H54 (cell line): ENCODE measurements around the gene CES5A.
"Not testable (repeated sequence)": the region's sequence is repeated elsewhere in the genome, so short reads cannot be mapped to it uniquely, and the experiment has no call there.

ENCODE experiments used
- DNase-seq: peaks from one replicate; pipeline ENCODE4 v3.0.0; 2011; ENCODE audit warnings: low spot score, mixed read lengths; ENCODE audit not compliant: insufficient read length
- FAIRE-seq: peaks from 3 replicates; lab custom pipeline; 2011; peaks lifted over from hg19 to GRCh38; lab: Jason Lieb, UNC
- POLR2A ChIP-seq: IDR thresholded peaks from 2 replicates; pipeline ENCODE4 v1.6.1; 2011; ENCODE audit warnings: low read depth, mild to moderate bottlenecking, low read length

Gene CES5A

GRCh38 chr16:55830658-55831294 lies 44.4 kb downstream of the CES5A start:
- no peak for FAIRE-seq
- no peak for TF ChIP-seq POLR2A

DNA sequence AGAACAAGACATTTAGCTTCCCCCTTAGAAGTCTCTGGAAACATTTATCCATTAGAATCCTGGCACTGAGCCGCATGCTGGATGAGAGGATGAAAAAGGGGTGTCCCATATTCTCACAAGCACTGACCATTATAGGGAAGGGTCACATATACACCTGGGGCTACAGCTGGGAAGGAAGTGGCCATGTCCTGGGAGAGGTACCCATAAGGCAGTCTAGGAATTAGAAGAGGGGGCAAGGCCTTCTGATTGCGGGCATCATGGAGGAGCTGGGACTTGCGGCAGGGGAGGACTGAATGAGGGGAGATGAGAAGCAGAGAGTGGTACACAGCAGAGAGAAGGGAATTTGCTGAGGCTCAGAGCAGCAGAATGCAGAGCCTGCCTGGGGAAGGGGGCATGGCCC lies 45.9 kb downstream of the CES5A start:
- FAIRE-seq, DNase-seq: not testable (repeated sequence)

More at GRCh38 chr16:55830658-55831294, 44.4 kb downstream of the CES5A start:
- DNase-seq: no peak

GRCh38 chr16:55828680-55829079 lies 46.5 kb downstream of the CES5A start:
- DNase-seq: no peak
- TF ChIP-seq POLR2A: no peak
- FAIRE-seq: no peak

DNA sequence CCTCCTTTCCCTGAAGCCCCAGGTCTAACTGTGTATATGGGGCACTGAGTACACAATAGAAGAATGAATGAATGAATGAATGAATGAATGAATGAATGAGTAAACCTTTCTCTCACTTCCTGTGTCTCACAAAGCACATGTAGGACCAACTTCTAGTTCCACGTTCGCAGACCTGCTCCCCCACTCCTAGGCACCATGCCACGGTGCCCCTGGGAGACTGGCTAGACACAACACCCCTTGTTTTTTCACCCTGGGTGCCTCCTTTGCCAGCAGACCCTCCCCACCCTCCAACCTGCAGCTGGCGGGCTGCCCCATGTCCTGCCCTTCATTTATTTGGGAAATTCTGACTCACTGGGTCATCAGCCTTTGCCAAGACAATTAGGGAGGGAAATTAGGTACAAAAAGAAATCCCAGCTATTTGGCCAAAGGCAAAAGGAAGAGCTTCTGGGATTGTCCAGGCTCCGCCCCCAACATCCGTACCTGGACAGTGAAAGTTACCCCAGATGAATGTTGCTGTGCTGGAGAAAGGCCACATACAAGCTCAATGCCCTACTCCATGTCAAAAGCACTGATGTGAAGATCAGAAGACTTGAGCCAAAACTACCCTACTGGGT lies 50.0 kb downstream of the CES5A start:
- TF ChIP-seq POLR2A: no peak
- DNase-seq (no peak), FAIRE-seq (no peak)

DNA sequence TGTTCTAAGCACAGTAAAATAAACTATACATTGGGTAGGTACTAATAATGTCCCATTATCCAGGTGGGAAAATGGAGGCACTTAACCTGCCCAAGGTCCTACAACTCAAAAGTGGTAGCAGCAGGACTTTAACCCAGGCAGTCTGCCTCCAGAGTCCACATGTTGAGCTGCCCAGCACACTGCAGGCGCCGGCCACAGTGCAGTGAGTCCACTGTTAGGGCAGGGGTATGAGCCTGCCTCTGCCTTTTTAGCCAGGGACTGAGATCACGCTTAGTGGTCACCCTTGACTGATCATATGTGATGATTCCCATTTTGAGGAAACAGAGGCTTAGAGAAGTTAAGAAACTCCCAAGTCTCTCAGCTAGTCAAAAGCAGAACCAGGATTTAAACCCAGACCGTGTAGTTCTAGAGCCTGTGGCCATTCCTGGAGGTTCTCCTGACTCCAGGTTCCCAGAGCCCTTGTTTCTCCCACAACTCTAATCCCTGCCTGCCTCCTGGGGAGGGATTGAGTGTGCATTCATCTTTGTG lies 50.6 kb downstream of the CES5A start:
- no peak for TF ChIP-seq POLR2A
- FAIRE-seq (no peak), DNase-seq (no peak)

GRCh38 chr16:55822280-55822810 lies 52.8 kb downstream of the CES5A start:
- no peak for DNase-seq
- FAIRE-seq: no peak
- TF ChIP-seq POLR2A: no peak

- FAIRE-seq (no peak), DNase-seq (no peak)
- TF ChIP-seq POLR2A: no peak
Measured at GRCh38 chr16:55821210-55821609, 54.0 kb downstream of the CES5A start.

GRCh38 chr16:55820615-55821014 lies 54.6 kb downstream of the CES5A start:
- TF ChIP-seq POLR2A: no peak
- DNase-seq (no peak), FAIRE-seq (no peak)

DNA sequence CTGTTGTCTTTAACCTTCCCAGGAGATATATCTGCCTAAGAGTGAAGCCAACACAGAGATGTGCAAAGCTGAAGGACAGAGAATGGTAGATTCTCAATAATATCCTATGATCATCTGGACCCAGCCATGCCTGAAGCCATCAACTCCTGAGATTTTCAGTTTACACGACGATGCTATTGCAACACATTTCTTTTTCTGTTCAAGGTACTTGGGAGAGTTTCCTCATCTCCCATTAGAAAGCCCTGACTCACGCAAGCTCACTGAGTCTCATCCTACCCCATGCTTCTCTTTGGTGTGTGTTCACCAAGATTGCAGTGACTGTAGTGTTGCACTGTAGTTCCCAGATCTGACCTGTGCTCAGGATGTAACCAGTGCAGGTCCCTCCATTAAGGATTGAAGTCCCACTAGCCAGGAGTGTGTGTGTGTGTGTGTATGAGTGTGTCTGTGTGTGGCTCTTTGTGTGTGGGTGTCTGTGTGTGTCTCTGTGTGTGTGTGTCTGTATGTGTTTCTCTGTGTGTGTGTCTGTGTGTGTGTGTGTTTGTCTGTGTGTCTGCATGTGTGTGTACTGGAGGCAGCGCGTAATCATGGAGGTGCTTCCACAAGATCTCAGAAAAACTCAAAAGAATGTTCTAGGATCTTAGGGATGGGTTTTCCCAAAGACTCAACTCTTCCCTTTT lies 57.8 kb downstream of the CES5A start:
- TF ChIP-seq POLR2A: no peak
- FAIRE-seq (no peak), DNase-seq (no peak)

DNA sequence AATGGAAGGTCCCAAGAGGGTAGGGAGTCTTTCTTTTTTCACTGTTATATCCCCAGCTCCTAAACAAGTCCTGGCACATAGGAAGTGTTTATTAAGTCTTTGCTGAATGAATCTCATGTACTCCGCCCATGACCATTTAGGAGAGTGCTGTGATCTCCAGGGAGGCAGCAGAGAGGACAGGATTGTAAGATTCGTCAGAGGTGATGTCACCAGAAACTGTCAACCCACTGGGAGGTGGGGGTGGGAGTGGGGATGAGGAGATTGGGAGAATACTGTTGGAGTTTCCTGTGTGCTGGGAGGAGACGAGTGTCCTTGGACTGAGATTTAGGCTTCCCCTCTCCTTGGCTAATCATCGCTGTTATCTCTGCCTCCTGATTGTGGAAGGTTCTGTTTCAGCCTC lies 59.0 kb downstream of the CES5A start:
- not testable (repeated sequence) for DNase-seq, FAIRE-seq

DNA sequence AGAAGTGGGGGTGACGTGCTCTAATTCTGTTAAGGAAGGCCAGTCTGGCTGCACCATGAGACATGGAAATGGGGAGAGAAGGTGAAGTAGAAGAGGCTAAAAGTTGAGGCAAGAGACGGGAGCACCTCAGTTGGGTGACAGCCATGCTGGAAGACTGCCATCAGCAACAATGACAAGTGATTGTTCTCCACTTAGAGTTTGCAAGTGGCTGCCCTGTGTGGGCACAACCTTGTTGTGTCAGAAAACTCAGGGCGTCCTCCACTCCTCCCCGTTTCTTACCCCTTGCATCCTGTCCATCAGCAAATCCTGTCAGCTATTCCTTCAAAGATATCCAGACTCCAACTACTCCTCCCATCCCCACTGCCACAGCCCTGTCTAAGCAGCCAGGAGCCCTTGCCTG lies 59.9 kb downstream of the CES5A start:
- no peak for FAIRE-seq
- no peak for TF ChIP-seq POLR2A
- DNase-seq: no peak

- not testable (repeated sequence) for DNase-seq, FAIRE-seq
Measured at GRCh38 chr16:55814174-55814573, 61.0 kb downstream of the CES5A start.

GRCh38 chr16:55813730-55814129 lies 61.4 kb downstream of the CES5A start:
- FAIRE-seq, DNase-seq: not testable (repeated sequence)

DNA sequence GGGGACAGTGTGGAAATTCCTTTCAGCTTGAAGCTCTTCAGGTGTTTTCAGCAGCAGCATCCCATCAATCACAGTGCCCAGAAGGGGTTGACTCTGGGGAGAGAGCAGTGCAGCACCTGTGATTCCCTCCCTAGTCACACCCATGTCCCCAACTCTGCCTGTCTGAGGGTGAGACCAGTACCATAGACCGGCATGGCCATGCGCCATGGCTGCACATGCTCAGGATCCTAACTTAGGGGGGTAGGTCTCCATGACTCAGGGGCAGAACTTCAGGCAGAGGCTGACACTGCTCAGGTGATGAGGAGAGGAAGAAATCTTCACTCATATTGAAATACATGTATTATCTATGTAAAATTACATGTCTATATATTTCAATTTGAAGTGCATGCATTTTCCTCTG lies 62.2 kb downstream of the CES5A start:
- DNase-seq (no peak), FAIRE-seq (no peak)
- no peak for TF ChIP-seq POLR2A
